Upper lobe of right lung (tissue), 1 donor: Measurements from ENCODE around the gene SPAG16. TPM values are rescaled to one million over a fixed set of nuclear protein-coding genes. Genes with fewer than 3 reads are reported as not detected.
A peak's percentile ranks its signal among the peaks of the same experiment; 100 is the strongest.

Experiments used
- ATAC-seq: fragments of 200-7000 bp; cut with Tn5 transposase; one replicate; pipeline ENCODE4 v1.9.1; 2020; ENCODE audit warnings: mild to moderate bottlenecking, moderate library complexity
- DNase-seq: peaks from one replicate; pipeline ENCODE4 v3.0.0-alpha.2; 2020
- H3K27ac ChIP-seq: fragments of 200-600 bp; one replicate; pipeline ENCODE4 v1.8.0; 2022
- H3K27me3 ChIP-seq: fragments of 200-600 bp; one replicate; pipeline ENCODE4 v1.8.0; 2022; ENCODE audit warnings: mild to moderate bottlenecking
- H3K36me3 ChIP-seq: fragments of 200-600 bp; one replicate; pipeline ENCODE4 v1.8.0; 2022
- H3K4me1 ChIP-seq: fragments of 200-600 bp; one replicate; pipeline ENCODE4 v1.8.0; 2022
- H3K4me3 ChIP-seq: fragments of 200-600 bp; one replicate; pipeline ENCODE4 v1.8.0; 2022; ENCODE audit warnings: mild to moderate bottlenecking
- H3K9me3 ChIP-seq: fragments of 200-600 bp; one replicate; pipeline ENCODE4 v1.8.0; 2022
- intact Hi-C: fragments of 100-400 bp; cut with DNase I; formaldehyde crosslinking; loops from one replicate; pipeline ENCODE4 v1.11.0; 2022
- total RNA-seq: library from RNA; stranded (reverse); fragmentation: NEBNext Ultra II Directional; extraction: Animal tissue kit (Norgen Biotek cat#: 25700); gene quantifications from one replicate; pipeline ENCODE4 v1.2.1, GENCODE V29; 2021
- TF ChIP-seq, protein P1 (sequence below): fragments of 200-600 bp; IDR thresholded peaks from one replicate; pipeline ENCODE4 v1.8.0; 2022; ENCODE audit warnings: antibody characterized with exemption
- donor health status: DM: no; HTN: yes; CAD: no; lungs with severe emphysema.

The SPAG16 gene
- total RNA-seq, 1 donor from 2014 or later = 11.6 TPM

DNA sequence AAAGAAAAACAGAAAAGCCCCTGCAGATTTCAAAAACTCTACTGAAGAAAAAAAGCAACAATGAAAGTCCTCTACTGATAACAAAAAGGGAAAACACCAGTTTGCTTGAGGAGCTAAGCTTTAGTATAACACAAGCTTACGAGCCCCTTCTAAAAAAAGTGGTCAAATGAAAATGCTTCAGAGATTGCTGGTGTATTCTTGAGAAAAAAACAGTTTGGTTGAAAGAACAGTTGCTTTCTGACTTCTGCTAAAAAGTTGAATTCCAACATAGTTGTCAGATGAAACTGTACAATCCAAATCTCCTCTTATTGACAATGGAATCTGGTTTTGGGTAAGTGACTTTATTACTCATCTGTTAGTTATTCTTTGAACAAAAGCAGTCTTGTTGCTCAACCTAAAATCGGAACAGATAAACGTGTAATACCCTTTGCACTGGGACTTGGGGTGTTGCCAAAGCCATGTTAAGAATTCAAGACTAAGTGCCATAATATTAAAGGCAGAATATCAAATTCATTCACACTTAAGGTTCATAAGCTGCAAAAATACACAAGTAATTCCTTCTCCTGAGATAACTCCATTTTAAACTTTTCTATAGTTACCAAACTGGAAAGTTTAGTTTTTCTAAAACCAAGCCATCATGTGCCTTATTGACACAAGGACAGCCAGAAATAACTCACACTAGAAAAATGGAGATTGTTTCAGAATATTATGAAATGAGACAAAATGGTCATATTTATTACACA is 45.3 kb upstream of the SPAG16 start:
- TF ChIP-seq, protein P1, sequence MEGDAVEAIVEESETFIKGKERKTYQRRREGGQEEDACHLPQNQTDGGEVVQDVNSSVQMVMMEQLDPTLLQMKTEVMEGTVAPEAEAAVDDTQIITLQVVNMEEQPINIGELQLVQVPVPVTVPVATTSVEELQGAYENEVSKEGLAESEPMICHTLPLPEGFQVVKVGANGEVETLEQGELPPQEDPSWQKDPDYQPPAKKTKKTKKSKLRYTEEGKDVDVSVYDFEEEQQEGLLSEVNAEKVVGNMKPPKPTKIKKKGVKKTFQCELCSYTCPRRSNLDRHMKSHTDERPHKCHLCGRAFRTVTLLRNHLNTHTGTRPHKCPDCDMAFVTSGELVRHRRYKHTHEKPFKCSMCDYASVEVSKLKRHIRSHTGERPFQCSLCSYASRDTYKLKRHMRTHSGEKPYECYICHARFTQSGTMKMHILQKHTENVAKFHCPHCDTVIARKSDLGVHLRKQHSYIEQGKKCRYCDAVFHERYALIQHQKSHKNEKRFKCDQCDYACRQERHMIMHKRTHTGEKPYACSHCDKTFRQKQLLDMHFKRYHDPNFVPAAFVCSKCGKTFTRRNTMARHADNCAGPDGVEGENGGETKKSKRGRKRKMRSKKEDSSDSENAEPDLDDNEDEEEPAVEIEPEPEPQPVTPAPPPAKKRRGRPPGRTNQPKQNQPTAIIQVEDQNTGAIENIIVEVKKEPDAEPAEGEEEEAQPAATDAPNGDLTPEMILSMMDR = no peak
- intact Hi-C loops = no loop called here
- ATAC-seq (peak; percentile 34), DNase-seq (no peak)
- H3K27me3 ChIP-seq = peaks cover 5% of the 10 kb centered on the region
- H3K36me3 ChIP-seq = no peaks in the 10 kb centered on the region
- no peaks in the 10 kb centered on the region for H3K9me3 ChIP-seq
- H3K4me3 ChIP-seq = no peak overlapping the region
- no peaks in the 10 kb centered on the region for H3K4me1 ChIP-seq
- peak overlapping the region; percentile 32 for H3K27ac ChIP-seq

- Histone ChIP-seq H3K4me1 (no peaks in the 10 kb centered on the region), H3K9me3 (no peaks in the 10 kb centered on the region), H3K36me3 (no peaks in the 10 kb centered on the region), H3K4me3 (no peak overlapping the region), H3K27ac (no peak overlapping the region), H3K27me3 (peaks cover 7% of the 10 kb centered on the region)
- TF ChIP-seq, protein P1 = no peak
- ATAC-seq (no peak), DNase-seq (no peak)
- intact Hi-C loops = no loop called here
Observed at GRCh38 chr2:213241817-213242216, 42.4 kb upstream of the SPAG16 start.

DNA sequence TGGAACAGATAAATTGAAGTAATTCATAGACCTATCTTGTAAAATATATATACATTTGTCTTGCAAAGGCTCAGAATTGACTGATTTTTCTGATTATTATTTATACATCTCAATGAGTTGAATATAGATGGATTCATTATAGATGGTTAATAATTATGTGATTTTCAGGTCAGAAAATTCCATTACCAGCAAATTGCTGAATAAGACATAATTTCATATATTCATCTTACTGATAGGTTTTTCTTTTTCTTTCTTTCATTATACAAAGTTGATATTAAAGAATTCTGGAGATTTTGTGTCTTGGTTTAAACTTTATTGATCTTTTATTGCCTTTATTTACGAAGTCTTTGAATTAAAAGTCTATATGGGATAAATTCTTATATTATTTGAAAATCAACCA is 41.6 kb upstream of the SPAG16 start:
- Histone ChIP-seq H3K4me1 (no peaks in the 10 kb centered on the region), H3K9me3 (no peaks in the 10 kb centered on the region), H3K27ac (no peak overlapping the region), H3K4me3 (no peak overlapping the region), H3K27me3 (peaks cover 3% of the 10 kb centered on the region), H3K36me3 (no peaks in the 10 kb centered on the region)
- intact Hi-C loops = no loop called here
- DNase-seq (no peak), ATAC-seq (no peak)
- TF ChIP-seq, protein P1 = no peak

DNA sequence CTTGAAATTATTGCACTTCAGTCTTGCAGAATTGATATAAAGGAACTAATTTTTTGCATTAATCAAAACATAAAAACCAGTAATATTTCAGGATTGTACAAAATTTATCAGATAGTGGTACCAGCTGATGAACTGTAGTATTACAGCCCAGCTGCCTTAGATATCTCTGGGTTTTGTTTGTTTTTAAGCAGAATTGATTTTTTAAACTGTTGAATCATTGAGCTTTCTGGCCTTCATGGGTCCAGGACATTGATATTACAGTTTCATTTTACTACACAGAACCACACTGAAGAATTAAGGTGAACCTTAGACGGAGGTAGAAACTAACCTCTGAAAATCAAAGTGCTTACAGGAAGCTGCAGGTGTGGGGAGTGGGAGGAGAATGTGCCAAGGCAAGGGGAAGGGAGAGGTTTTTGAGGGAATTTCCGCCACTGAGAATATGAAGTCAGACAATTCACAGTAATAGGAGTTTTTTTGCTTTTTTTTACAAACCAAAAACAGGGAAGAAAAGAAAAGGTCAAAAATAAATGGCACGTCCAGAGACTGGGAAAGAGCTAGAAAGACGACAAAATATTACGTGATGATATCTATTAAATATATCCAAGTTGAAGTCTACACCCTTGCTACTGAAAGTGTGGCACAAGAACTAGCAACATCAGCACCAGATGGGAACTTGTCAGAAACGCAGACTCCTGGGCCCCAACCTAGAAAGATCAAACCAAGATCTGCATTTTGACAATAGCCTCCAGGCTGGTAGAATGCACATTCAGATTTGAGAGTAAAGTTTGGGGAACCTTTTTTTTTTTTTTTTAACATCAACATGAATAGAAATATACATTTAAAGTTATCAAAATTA is 40.8 kb upstream of the SPAG16 start:
- no peaks in the 10 kb centered on the region for H3K36me3 ChIP-seq
- H3K4me3 ChIP-seq = no peak overlapping the region
- H3K27ac ChIP-seq = no peak overlapping the region
- peaks cover 3% of the 10 kb centered on the region for H3K27me3 ChIP-seq
- intact Hi-C loops = no loop called here
- DNase-seq = no peak
- TF ChIP-seq, protein P1 = no peak
- ATAC-seq = no peak
- no peaks in the 10 kb centered on the region for H3K9me3 ChIP-seq
- H3K4me1 ChIP-seq = no peaks in the 10 kb centered on the region

- DNase-seq (no peak), ATAC-seq (peak; percentile 64)
- H3K27me3 ChIP-seq = peaks cover 3% of the 10 kb centered on the region
- H3K4me3 ChIP-seq = no peak overlapping the region
- no peaks in the 10 kb centered on the region for H3K4me1 ChIP-seq
- TF ChIP-seq, protein P1 = peak; percentile 74
- H3K36me3 ChIP-seq = no peaks in the 10 kb centered on the region
- H3K27ac ChIP-seq = no peak overlapping the region
- no peaks in the 10 kb centered on the region for H3K9me3 ChIP-seq
- intact Hi-C loops = no loop called here
Observed at GRCh38 chr2:213246497-213247281, 37.6 kb upstream of the SPAG16 start.
